NCI-H2227 treated with DMSO at 0.1 percent for 48 hours (cell line): ENCODE results near the gene YIPF2.
"Not testable (repeated sequence)": the region's sequence is repeated elsewhere in the genome, so short reads cannot be mapped to it uniquely, and the experiment has no call there.

Experiments
- DNase-seq: peaks from one replicate; lab custom pipeline; 2025; lab: John Stamatoyannopoulos, UW

The YIPF2 gene

GRCh38 chr19:10941649-10942048, 13.2 kb upstream of the YIPF2 start:
- not testable (repeated sequence) for DNase-seq

- peak; percentile 62 for DNase-seq
Measured at GRCh38 chr19:10936661-10937084, 8.2 kb upstream of the YIPF2 start.

- DNase-seq: no peak
Measured at GRCh38 chr19:10935371-10936059, 7.1 kb upstream of the YIPF2 start.

GRCh38 chr19:10929402-10929794, 959 bp upstream of the YIPF2 start:
- DNase-seq: no peak

- DNase-seq: no peak
Measured at GRCh38 chr19:10927730-10928562, 493 bp downstream of the YIPF2 start.

- no peak for DNase-seq
Measured at GRCh38 chr19:10924597-10924996, 3.8 kb downstream of the YIPF2 start.

GRCh38 chr19:10923260-10924112, 5.0 kb downstream of the YIPF2 start:
- no peak for DNase-seq

- DNase-seq: no peak
Measured at GRCh38 chr19:10922638-10923014, 5.8 kb downstream of the YIPF2 start.

GRCh38 chr19:10921910-10922637, 6.4 kb downstream of the YIPF2 start:
- DNase-seq: no peak

- no peak for DNase-seq
Measured at GRCh38 chr19:10921199-10921909, 7.1 kb downstream of the YIPF2 start.

- DNase-seq: no peak
Measured at GRCh38 chr19:10920781-10921180, 7.7 kb downstream of the YIPF2 start.

GRCh38 chr19:10920288-10920655, 8.2 kb downstream of the YIPF2 start:
- no peak for DNase-seq

GRCh38 chr19:10919352-10920287, 8.8 kb downstream of the YIPF2 start:
- DNase-seq: no peak

- peak; percentile 0 for DNase-seq
Measured at GRCh38 chr19:10918359-10918758, 10.1 kb downstream of the YIPF2 start.

GRCh38 chr19:10916602-10917001, 11.8 kb downstream of the YIPF2 start:
- DNase-seq: no peak

- DNase-seq: no peak
Measured at GRCh38 chr19:10915130-10916091, 13.0 kb downstream of the YIPF2 start.

- no peak for DNase-seq
Measured at GRCh38 chr19:10913716-10914340, 14.6 kb downstream of the YIPF2 start.

GRCh38 chr19:10912619-10913018, 15.8 kb downstream of the YIPF2 start:
- DNase-seq: no peak
